Left ventricle myocardium superior (tissue), 1 donor: ENCODE measurements around the gene CDK5RAP2. TPM values are rescaled to one million over a fixed set of nuclear protein-coding genes. Genes with fewer than 3 reads are reported as not detected.
A peak's percentile ranks its signal among the peaks of the same experiment; 100 is the strongest.
"Not testable (repeated sequence)": the region's sequence is repeated elsewhere in the genome, so short reads cannot be mapped to it uniquely, and the experiment has no call there.

Source experiments
- ATAC-seq: fragments of 200-7000 bp; cut with Tn5 transposase; one replicate; pipeline ENCODE4 v1.9.1; 2020; ENCODE audit warnings: mild to moderate bottlenecking, moderate library complexity
- DNase-seq: peaks from one replicate; pipeline ENCODE4 v3.0.0-alpha.2; 2020
- intact Hi-C: fragments of 100-400 bp; cut with micrococcal nuclease; formaldehyde crosslinking; loops from one replicate; pipeline ENCODE4 v1.11.0; 2022
- total RNA-seq: library from RNA; stranded (reverse); fragmentation: NEBNext Ultra II Directional; extraction: Animal tissue kit (Norgen Biotek cat#: 25700); gene quantifications from one replicate; pipeline ENCODE4 v1.2.1, GENCODE V29; 2021
- donor health status: DM: no; HTN: yes; CAD: no; lungs with severe emphysema.

CDK5RAP2 gene
- total RNA-seq, 1 donor from 2014 or later = 83.6 TPM

GRCh38 chr9:120526534-120526933 lies 53.4 kb downstream of the CDK5RAP2 start:
- DNase-seq (no peak), ATAC-seq (no peak)
- intact Hi-C loops = no loop called here

GRCh38 chr9:120524863-120525262 lies 55.1 kb downstream of the CDK5RAP2 start:
- intact Hi-C loops = no loop called here
- no peak for ATAC-seq
- no peak for DNase-seq

DNA sequence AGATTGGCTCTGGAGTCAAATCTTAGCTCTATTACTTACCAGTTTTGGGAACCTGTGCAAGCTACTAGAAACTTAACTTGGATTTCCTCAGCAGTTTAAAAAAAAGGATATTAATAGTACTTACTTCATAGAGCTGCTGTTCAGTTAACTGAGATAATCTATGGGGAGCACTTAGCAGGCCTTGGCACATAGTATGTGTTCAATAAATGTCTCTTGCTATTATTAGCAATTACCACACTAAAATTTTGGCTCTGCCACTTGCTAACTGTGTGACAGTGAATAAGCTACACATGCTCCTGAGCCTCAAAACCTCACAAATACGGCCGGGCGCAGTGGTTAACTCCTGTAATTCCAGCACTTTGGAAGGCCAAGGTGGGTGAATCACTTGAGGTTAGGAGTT lies 55.9 kb downstream of the CDK5RAP2 start:
- intact Hi-C loops = no loop called here
- DNase-seq = no peak
- ATAC-seq = peak; percentile 75

DNA sequence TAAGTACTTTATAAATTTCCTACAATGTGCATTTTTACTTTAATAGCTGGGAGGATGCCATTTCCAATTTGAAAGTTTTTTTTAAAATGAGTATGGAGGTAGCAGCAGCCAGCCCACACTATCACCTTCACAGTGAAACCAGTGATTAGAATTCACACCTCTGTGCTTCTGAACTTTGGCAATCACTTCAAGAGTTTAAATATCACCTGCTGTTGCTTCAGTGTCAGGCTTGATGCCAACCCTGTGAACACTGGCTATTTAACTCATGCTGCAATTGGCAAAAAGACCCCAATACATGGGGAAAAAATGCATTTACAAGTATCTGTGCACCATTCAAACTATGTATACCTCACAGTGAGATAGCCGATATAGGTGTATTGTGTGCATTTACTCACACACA lies 57.4 kb downstream of the CDK5RAP2 start:
- peak; percentile 27 for ATAC-seq
- DNase-seq = no peak
- intact Hi-C loops = no loop called here

DNA sequence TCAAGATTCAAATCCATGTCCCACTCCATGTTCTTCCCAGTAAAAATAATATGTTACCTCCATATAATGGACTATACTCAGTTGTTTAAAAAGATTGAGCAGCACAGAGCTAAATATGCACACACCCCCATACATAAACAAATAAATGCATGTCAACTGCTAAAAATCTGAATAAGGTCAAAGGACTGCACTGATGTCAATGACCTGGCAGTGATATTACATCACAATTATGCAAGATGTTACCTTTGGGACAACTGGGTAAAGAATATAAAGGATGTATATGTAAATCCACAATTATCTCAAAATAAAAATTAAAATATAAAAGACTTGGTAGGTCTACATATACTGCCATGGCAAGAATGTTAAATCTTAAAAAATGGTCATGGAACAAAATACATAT lies 57.9 kb downstream of the CDK5RAP2 start:
- intact Hi-C loops = no loop called here
- ATAC-seq (no peak), DNase-seq (no peak)

DNA sequence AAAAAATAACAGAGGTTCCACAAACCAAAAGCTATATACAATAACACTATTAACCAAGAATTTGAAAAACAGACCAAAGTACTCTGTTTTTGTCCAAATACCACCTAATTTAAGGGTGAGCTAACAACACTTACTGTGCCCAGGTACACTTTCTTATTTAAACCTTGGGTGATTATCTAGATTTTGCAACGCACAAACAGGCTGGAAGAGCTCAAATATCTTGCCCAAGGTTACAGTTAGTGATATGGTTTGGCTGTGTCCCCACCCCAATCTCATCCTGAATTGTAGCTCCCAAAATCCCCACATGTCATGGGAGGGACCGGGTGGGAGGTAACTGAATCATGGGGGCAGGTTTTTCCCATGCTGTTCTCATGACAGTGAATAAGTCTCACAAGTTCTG lies 58.9 kb downstream of the CDK5RAP2 start:
- ATAC-seq (no peak), DNase-seq (no peak)
- intact Hi-C loops = no loop called here

- intact Hi-C loops, ATAC-seq, DNase-seq: not testable (repeated sequence)
Observed at GRCh38 chr9:120515996-120516395, 64.0 kb downstream of the CDK5RAP2 start.

DNA sequence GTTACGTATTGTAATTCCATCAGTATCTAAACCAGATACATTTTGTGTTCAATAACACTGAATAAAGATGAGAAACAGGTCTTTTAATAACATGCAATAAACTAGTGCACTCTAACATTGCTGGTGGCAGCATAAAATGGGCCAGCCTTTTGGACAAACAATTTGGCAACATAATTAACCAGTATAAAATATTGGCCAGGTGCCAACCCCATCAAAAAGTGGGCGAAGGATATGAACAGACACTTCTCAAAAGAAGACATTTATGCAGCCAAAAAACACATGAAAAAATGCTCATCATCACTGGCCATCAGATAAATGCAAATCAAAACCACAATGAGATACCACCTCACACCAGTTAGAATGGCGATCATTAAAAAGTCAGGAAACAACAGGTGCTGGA lies 64.5 kb downstream of the CDK5RAP2 start:
- DNase-seq, intact Hi-C loops, ATAC-seq: not testable (repeated sequence)

DNA sequence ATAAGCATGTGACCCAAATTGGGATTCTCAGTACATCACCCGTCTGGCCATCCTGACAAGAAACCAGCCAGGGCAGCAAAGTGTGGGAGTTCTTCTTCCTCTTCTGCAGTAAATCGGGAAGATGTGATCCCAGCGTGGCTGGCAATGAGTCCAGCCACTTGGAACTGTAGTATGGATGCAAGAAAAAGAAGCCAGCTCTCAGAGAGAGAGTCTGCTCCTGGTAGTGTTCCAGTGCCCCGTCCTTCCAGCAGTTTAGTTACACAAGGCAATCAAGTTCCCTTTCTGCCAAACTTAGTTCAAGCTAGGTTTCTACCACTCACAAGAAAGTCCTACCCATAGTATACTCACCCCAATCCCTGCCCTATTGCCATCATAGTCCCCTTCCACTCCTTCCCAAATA lies 65.6 kb downstream of the CDK5RAP2 start:
- DNase-seq = no peak
- no peak for ATAC-seq
- intact Hi-C loops = no loop called here

DNA sequence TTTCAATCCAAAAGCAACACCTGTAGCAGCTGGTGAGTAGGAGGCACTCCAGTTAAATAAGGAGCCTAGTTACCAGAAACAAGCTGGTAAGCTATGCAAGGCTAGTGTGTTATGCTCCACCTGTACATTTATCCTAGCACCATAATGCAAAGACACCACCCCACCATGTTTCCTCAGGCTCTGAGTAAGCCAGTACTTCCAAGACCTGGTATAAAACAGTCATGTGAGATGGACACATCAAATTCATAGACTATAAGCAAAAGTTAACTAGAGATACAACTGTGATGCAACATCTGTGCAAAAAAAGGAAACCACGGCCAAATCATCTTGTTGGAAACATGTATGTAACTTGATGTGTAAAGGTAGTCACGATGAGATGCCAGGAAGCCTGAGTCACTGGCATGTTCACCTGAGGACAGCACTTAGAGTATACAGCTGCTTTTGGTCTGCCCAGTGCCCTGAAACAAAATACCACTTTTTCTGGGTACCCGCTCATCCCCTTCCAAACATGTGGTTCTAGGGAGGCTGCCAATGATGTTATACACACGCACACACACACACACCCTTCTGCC lies 66.1 kb downstream of the CDK5RAP2 start:
- ATAC-seq (no peak), DNase-seq (no peak)
- intact Hi-C loops = no loop called here

DNA sequence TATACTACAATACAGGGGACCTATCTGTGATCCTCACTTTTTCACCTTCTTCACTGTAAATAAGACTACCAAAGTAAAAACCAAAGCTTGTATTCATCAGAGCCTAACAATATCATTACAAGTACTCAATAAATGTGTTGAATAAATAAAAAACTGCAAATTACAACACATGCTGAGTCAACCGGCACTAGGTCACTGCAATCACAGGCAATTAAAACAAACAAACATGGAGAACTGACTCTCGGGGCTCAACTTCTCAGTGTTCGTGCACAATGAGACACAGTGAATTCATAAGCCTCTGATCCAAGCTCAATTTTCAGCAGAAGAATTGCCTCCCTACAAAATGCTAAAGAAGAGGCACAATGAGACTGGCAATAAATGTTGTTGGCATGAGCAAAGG lies 69.2 kb downstream of the CDK5RAP2 start:
- DNase-seq (no peak), ATAC-seq (no peak)
- intact Hi-C loops = no loop called here

GRCh38 chr9:120507936-120508510 lies 71.9 kb downstream of the CDK5RAP2 start:
- ATAC-seq (no peak), DNase-seq (no peak)
- intact Hi-C loops = no loop called here

- no peak for DNase-seq
- intact Hi-C loops = no loop called here
- peak; percentile 30 for ATAC-seq
Observed at GRCh38 chr9:120505186-120505585, 74.8 kb downstream of the CDK5RAP2 start.

- ATAC-seq (no peak), DNase-seq (no peak)
- intact Hi-C loops = no loop called here
Observed at GRCh38 chr9:120500733-120501132, 79.2 kb downstream of the CDK5RAP2 start.

- DNase-seq, intact Hi-C loops, ATAC-seq: not testable (repeated sequence)
Observed at GRCh38 chr9:120497865-120498264, 82.1 kb downstream of the CDK5RAP2 start.

GRCh38 chr9:120496438-120496837 lies 83.5 kb downstream of the CDK5RAP2 start:
- intact Hi-C loops, DNase-seq, ATAC-seq: not testable (repeated sequence)

DNA sequence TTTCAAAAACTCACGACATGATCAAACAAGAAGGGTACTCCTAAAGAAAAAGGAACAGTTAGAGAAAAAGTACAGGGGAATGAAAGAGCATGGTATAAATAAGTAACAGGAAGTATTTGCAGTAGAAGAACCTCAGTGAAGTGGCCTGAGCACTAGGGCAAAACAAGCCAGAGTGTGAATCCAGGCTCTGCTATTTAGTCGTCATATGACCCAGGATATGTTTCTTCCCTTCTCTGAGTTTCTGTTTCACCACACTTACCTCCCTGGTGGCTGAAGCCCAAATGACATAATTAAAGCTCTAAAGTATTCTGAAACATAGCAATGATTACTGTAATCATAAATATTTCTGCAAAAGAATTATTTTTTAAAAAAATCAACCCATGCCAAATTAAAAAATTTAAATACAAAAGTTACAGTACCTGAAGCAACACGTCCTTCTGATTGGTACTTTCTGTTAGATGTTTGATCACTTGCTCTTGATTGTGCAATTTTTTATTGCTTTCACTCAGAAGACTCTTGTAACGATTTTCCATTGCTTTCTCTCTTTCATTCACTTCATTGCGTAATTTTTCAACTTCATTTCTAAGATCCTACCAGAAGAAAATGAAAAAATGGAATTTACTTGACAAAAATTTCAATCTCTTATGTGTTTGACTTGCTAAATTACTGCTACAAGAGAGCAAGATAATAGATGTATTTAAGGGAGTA lies 88.9 kb downstream of the CDK5RAP2 start:
- ATAC-seq = peak; percentile 46
- DNase-seq = no peak
- intact Hi-C loops = no loop called here

- DNase-seq (no peak), ATAC-seq (no peak)
- intact Hi-C loops = no loop called here
Observed at GRCh38 chr9:120486835-120487234, 93.1 kb downstream of the CDK5RAP2 start.

DNA sequence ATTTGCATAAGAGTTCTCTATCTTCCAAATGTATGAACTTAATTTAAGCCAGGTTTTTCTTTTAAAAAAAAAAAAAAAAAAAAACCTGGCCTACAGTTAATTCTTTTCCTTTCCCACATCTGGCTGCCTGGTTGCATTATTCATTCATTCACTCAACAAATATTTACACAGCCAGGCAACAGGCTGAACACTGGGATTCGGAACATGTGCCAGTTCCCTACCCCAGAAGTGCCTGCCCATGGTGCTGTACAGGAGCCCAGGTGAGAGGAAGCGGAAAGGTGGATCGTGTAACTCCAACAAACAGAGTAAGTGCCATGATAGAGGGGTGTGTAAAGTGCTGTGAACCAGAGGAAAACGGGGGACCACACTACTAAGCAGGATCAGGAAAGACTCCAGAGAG lies 93.6 kb downstream of the CDK5RAP2 start:
- intact Hi-C loops = no loop called here
- DNase-seq = no peak
- peak; percentile 21 for ATAC-seq

- DNase-seq = no peak
- intact Hi-C loops = no loop called here
- ATAC-seq = no peak
Observed at GRCh38 chr9:120485788-120486187, 94.2 kb downstream of the CDK5RAP2 start.

- DNase-seq (no peak), ATAC-seq (no peak)
- intact Hi-C loops = no loop called here
Observed at GRCh38 chr9:120484162-120484561, 95.8 kb downstream of the CDK5RAP2 start.
